ENCODE results near the gene NBPF1. TPM values are rescaled to one million over a fixed set of nuclear protein-coding genes. Genes with fewer than 3 reads are reported as not detected.
A peak's percentile ranks its signal among the peaks of the same experiment; 100 is the strongest.
"Not testable (repeated sequence)": the region's sequence is repeated elsewhere in the genome, so short reads cannot be mapped to it uniquely, and the experiment has no call there.

NBPF1 gene
- total RNA-seq, 2 experiments from 2014 or later = 11.3 to 12.6 TPM

DNA sequence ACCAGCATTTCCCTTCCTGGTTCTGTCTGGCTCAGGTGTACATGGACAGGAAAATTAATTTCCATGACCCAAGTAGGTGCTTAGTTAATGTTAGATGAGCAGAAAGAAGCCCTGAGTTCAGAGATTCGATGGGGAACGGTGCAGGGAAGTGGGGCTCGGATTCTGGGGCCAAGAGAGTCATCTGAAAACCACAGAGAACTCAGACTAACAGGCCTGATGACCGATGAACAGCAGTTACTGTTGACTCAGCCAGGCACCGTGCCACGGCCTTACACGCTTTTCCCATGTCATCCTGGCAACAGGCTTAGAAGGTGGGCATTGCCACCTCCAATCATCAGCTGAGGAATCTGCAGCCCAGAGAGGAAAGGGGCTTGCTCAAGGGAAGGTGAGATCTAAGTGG, 10.0 kb upstream of the NBPF1 start:
- POLR2A ChIA-PET, H3K4me1 Mint-ChIP-seq, H3K27me3 Mint-ChIP-seq: not testable (repeated sequence)

DNA sequence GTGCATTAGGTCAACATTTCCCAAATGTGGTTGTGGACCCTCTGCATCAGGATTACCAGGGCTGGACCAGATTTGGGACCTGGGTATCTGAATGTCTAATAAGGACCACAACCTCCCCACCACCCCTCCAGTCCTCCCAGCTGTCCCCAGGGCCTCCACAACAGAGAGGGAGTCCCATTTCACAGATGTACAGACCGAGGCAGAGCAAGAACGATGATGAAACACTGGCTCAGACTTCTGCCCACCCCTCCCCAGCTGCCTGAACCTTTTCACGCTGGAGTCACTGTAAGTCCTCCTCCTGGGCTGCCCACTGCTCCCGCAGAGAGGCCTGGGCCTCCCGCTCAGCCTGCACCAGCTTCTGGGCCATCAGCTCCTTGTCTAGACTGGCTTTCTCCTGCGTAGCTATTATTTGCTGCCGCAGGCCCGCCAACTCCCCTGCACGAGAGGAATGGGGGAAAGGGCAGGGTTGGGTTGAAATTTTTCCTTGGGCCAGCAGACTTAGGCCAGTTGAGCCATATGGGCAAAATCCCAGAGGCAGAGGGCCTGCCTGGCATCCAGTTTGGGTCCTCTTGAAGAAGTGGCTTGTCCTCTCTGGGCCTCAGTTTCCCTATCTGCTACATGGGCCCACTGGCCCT, 8.4 kb upstream of the NBPF1 start:
- H3K36me3 Mint-ChIP-seq; DNase-seq; ATAC-seq (ENCODE audit: low read depth); H3K9me3 Mint-ChIP-seq; H3K27me3 Mint-ChIP-seq; H3K4me1 Mint-ChIP-seq; H3K4me3 Mint-ChIP-seq; POLR2A ChIA-PET; H3K27ac Mint-ChIP-seq: not testable (repeated sequence)

More for the DNA sequence above, 10.0 kb upstream of the NBPF1 start:
- H3K9me3 Mint-ChIP-seq; H3K4me3 Mint-ChIP-seq; H3K27ac Mint-ChIP-seq; ATAC-seq (ENCODE audit: low read depth); DNase-seq; H3K36me3 Mint-ChIP-seq: not testable (repeated sequence)

DNA sequence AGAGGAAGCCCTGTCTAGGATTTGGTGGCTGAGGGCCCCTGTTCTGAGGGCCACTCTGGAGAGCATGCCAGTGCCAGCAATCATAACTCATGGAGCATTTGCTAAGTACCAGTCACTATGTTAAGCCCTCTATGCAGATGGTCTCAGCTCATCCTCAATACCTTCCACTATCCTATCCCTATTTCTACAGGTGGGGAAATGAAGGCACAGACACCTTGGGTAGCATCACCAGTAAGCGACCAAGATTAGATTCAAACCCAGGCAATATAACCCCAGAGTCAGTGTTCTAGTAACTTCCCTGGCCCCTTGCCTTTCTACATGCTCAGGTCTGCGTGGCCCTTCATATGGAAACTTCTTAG, 7.9 kb upstream of the NBPF1 start:
- Mint-ChIP-seq H3K27me3 (no peaks in the 10 kb centered on the region), H3K4me3 (no peak overlapping the region), H3K9me3 (no peaks in the 10 kb centered on the region), H3K4me1 (no peaks in the 10 kb centered on the region), H3K36me3 (peaks cover 1% of the 10 kb centered on the region), H3K27ac (no peak overlapping the region)
- DNase-seq (no peak), ATAC-seq (ENCODE audit: low read depth) (no peak)
- POLR2A ChIA-PET = interaction anchor here (1.0 kb wide), 1 partner anchor 146 kb away, joined by 3 read pairs; no protein-coding TSS in a partner anchor

DNA sequence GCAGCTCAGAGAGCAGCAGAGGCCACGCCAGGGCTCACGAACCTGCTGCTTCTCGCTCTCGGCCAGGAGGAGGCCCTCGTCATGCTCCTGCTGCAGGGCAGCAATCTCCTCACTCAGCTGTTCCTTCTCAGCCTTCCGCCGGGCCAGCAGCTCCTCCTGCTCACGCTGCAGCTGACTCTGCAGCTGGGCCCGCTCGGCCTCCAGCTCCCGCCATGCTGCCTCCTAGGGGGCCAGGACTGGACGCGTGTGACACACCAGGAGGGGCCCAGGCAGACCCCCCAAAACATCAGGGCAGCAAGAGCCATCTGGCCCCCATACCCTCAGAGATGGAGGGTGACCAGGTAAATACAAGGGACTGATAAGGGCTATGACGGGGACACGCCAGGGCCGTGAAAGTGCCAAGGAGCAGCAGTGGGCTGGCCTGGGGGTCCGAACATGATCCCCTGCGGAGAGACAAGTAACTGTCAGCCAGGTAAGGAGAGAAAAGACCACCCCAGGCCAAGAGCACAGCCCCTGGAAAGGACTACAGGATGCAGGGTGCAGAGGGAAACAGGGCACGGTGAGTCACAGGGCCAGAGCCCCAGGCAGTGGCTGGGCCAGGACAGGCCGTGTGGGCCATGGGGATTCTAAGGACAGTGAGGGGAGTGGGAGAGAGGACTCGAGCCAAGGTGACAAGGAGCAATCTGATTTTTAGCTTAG, 6.6 kb upstream of the NBPF1 start:
- H3K27ac Mint-ChIP-seq; ATAC-seq (ENCODE audit: low read depth); H3K4me3 Mint-ChIP-seq; H3K4me1 Mint-ChIP-seq; H3K9me3 Mint-ChIP-seq; H3K27me3 Mint-ChIP-seq; H3K36me3 Mint-ChIP-seq: not testable (repeated sequence)
- POLR2A ChIA-PET = interaction anchor here (1.0 kb wide), 1 partner anchor 285 kb away, joined by 5 read pairs; no protein-coding TSS in a partner anchor
- peak; percentile 45 for DNase-seq

DNA sequence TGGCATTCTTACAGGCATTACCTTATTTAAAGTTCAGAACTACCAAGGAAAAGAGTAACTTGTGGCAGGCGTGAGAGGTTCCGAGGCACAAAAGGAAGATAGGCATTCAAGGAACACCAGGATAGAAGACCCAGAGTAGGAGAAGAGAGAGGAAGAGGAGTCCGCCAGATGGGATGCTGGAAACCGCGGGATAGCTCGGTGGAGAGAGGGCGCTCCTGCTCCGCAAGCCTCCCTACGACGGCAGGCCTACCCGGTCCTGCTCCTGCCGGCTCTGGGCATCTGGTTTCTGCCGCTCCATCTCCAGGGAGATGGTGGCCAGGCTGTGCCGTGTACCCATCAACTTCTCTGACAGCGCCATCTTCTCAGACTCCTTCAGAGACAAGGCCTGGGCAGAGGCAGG, 5.4 kb upstream of the NBPF1 start:
- DNase-seq (no peak), ATAC-seq (ENCODE audit: low read depth) (no peak)
- no peaks in the 10 kb centered on the region for H3K27me3 Mint-ChIP-seq

DNA sequence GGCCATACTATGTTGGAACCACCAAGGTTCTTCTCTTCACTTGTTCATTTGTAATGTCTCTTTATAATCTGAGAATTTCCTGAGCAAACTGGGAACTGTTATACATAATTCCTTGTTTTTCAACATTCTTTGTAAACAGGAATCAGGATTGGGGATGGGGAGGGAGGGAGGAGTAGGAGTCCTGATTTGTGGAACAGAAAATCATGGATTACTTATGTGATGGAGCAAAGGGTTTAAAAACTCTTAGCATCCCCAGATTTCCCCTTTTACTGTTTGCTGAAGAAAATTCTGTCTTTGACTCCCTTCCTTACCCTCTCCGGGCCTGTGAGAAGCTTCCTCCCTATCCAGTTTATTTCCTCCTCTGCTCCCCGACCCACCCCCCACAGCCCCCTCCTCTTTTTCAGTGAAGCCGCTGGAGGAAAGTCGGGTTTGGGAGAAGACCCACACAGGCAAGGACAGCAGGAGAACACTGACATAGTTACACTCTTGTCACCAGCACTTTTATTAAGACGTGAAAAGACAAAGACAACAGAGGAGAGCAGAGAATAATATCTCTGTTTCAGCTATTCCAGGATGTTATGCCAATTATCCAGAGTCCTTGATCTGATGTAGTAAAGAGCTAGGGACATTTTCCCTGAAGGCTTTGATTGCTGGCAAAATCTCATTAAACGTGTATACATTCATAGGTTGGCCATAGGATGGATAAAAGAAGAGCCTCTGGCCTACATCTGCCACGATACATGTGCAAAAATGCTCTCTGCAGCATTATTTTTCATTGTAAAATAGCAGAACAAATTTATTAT, 4.6 kb upstream of the NBPF1 start:
- Mint-ChIP-seq H3K9me3 (no peaks in the 10 kb centered on the region), H3K27me3 (no peaks in the 10 kb centered on the region), H3K36me3 (no peaks in the 10 kb centered on the region), H3K4me3 (no peak overlapping the region), H3K4me1 (no peaks in the 10 kb centered on the region), H3K27ac (no peak overlapping the region)
- DNase-seq (no peak), ATAC-seq (ENCODE audit: low read depth) (no peak)
- POLR2A ChIA-PET = no interaction called here

More for the DNA sequence above, 5.4 kb upstream of the NBPF1 start:
- no peaks in the 10 kb centered on the region for H3K36me3 Mint-ChIP-seq
- no peak overlapping the region for H3K4me3 Mint-ChIP-seq
- no peaks in the 10 kb centered on the region for H3K4me1 Mint-ChIP-seq
- H3K27ac Mint-ChIP-seq = no peak overlapping the region
- POLR2A ChIA-PET = no interaction called here
- H3K9me3 Mint-ChIP-seq = no peaks in the 10 kb centered on the region

DNA sequence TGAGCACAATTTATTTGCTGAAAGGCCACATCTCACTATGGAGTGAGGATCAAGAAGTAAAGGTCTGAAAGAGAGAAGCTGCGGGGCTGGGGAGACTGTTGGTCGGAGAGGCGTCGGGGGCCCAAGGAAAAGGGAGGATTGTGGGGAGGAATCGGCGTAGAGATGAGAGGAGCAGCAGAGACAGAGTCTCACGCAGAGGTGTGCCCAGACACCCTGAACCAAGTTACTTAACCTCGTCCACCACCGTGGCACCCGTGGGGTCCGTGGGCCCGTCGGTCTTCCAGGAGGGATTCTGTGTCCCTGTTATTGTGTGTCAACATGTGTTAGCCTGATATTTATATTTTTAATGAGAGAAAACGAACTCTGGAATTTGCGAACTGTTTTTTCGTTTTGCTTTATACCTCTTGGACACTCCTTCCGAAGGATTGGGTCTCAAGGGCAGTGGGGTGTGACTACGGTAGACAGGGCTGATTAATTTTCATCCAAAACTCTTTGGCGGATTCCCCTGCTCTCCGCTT, 3.8 kb upstream of the NBPF1 start:
- H3K4me1 Mint-ChIP-seq = no peaks in the 10 kb centered on the region
- POLR2A ChIA-PET = no interaction called here
- H3K36me3 Mint-ChIP-seq = no peaks in the 10 kb centered on the region
- H3K4me3 Mint-ChIP-seq = no peak overlapping the region
- H3K9me3 Mint-ChIP-seq = no peaks in the 10 kb centered on the region
- no peak overlapping the region for H3K27ac Mint-ChIP-seq
- H3K27me3 Mint-ChIP-seq = no peaks in the 10 kb centered on the region
- DNase-seq (peak; percentile 29), ATAC-seq (ENCODE audit: low read depth) (no peak)

DNA sequence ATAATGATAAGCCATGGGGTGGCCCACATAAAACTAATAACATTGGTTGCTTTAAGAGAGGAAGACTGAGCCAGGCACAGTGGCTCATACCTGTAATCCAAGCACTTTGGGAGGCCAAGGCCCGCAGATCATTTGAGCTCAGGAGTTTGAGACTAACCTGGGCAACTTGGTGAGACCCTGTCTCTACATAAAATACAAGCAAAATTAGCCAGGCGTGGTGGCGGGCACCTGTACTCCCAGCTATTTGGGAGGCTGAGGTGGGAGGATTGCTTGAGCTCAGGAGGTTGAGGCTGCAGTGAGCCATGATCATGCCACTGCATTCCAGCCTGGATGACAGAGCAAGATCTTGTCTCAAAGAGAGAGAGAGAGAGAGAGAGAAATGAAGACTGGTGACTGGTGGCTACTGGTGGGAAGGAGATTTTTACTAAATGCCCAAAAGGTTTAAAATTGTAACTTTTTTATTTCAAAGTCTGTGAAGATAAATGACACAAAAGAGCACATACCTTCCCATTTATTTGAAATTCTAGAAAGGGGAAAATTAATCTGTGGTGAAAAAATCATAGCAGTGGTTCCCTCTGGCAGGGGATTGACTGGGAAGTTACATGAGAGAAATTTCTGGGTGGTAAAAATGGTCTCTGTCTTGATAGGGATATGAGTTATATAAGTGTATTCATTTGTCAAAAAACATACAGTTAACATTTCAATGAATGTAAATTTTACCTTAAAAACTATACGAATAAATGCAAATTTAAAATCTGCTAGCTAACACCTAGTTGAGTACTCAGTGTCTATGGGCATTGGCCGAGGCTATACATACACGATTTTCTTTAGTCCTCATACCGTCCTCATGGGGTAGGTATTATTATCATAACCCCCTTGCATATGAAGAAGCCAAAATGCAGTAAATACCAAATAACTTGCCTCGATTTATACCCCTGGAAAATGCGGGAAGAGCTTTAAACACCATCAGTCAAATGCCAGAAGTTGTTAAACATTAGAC, 2.2 kb upstream of the NBPF1 start:
- H3K36me3 Mint-ChIP-seq = no peaks in the 10 kb centered on the region
- H3K9me3 Mint-ChIP-seq = no peaks in the 10 kb centered on the region
- ATAC-seq (ENCODE audit: low read depth) (no peak), DNase-seq (peak; percentile 30)
- no peaks in the 10 kb centered on the region for H3K27me3 Mint-ChIP-seq
- no peak overlapping the region for H3K4me3 Mint-ChIP-seq
- H3K4me1 Mint-ChIP-seq = no peaks in the 10 kb centered on the region
- POLR2A ChIA-PET = interaction anchor here (0.6 kb wide), 1 partner anchor 9 kb away, joined by 3 read pairs; no protein-coding TSS in a partner anchor
- no peak overlapping the region for H3K27ac Mint-ChIP-seq

DNA sequence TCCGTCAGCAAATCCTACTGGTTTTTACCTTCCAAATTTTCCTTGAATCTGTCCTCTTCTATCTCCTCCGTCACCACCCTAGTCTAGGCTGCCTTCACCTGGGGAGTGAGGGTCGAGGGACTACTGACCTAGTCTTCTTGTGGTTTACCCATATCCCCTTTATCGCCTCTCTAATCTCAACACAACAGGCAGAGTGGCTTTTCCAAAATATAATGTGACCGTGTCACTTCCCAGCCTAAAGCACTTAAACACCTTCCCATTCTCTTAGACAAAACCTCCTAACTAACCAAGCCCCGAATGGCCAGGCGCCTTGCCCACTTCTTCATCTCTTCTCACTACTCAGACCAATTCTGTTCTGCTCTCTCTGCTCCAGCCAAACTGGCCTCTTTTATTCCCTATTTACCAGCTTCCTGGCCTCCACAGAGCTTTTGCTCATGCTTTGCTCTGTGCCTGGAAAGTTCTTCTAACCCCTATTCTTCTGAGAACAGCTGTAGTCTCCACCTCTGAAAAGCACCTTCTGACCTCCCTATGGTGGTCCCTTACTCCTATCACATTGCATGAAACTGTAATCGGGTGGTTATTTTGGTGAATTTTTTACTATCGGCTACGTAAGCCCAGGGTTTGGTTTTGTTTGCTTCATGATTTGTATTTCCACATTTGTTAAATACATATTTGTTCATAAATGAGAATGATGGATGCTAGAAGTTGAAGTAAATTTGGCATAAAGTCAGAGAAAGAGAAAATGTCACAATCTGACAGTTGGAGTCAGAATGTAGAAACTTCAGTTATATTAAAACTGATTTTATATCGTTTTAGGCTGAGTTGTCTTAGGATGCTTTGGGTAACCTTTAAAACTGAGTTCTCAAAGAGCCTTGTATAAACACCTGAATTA, 1.2 kb upstream of the NBPF1 start:
- Mint-ChIP-seq H3K4me1 (no peaks in the 10 kb centered on the region), H3K4me3 (no peak overlapping the region), H3K27ac (no peak overlapping the region), H3K9me3 (no peaks in the 10 kb centered on the region), H3K27me3 (no peaks in the 10 kb centered on the region), H3K36me3 (no peaks in the 10 kb centered on the region)
- no peak for ATAC-seq (ENCODE audit: low read depth)
- POLR2A ChIA-PET = no interaction called here
- peak; percentile 32 for DNase-seq

DNA sequence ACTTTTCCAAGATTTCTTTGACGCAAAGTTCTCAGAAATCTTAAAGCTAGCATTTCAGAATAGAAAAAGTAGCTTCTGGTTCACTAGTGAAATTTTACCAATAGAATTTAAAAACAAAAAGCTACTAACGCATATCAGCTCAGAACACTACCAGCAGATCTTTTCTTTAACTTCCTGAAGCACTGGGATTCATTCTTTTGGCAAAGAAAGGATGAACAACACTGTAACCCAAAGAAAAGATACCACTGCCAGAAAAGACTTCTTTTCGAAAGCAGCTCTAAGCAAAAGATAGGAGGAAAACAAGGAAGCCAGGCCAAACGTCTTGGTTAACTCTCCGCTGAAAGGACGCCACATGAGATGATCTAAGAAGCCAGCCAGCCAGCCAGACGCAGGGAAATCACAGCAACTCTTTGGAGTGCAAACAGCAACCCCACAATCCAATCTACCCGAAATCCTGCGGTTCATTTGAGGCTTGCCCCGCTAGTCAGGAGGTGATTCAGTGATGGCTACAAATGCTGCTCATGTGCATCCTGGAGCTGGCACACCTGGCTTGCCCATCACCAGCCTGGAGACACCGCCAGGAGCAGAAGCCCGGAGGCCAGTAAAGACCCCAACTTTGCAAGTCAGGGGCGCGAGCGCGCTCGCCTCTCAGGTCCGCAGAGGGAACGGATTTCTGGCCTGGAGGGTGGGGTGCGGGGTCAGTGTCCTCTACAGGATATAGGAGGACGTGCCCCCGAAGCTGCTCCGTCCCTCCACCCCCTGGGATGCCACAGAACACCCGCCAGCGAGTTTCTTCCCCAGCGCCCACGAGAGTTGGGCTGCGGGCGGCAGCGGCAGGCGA, 812 bp downstream of the NBPF1 start:
- Mint-ChIP-seq H3K27ac (no peak overlapping the region), H3K9me3 (no peaks in the 10 kb centered on the region), H3K36me3 (no peaks in the 10 kb centered on the region), H3K4me3 (no peak overlapping the region), H3K27me3 (no peaks in the 10 kb centered on the region), H3K4me1 (no peaks in the 10 kb centered on the region)
- no peak for ATAC-seq (ENCODE audit: low read depth)
- POLR2A ChIA-PET = interaction anchor here (1.0 to 1.5 kb wide), 3 partner anchors 13 to 292 kb away, joined by 3 to 5 read pairs (median 5); no protein-coding TSS in a partner anchor
- no peak for DNase-seq

DNA sequence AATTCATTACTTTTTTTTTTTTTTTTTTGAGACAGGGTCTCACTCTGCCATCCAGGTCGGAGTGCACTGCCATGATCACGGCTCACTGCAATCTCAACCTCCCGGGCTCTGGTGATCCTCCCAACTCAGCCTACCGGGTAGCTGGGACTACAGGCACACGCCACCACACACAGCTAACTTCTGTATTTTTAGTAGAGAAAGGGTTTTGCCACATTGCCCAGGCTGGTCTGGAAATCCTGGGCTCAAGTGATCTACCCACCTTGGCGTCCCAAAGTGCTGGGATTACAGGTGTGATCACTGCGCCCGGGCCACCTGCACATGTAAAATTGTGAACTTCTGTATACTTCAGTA, 1.4 kb downstream of the NBPF1 start:
- not testable (repeated sequence) for H3K36me3 Mint-ChIP-seq; H3K27me3 Mint-ChIP-seq; DNase-seq; H3K27ac Mint-ChIP-seq; H3K4me3 Mint-ChIP-seq; H3K9me3 Mint-ChIP-seq; H3K4me1 Mint-ChIP-seq; ATAC-seq (ENCODE audit: low read depth)
- POLR2A ChIA-PET = interaction anchor here (0.7 to 1.5 kb wide), 2 partner anchors 293 to 508 kb away, joined by 3 to 5 read pairs; no protein-coding TSS in a partner anchor

Data from activated naive CD8-positive, alpha-beta T cell treated with anti-CD3 and anti-CD28 coated beads, Interleukin-2, amount 10 ng/mL, durations not matched to agents 7 days and 5 days (primary cell).